ENCODE measurements around the gene TCTA. TPM values are rescaled to one million over a fixed set of nuclear protein-coding genes. Genes with fewer than 3 reads are reported as not detected.

TCTA gene
- total and polyA plus RNA-seq, 2 of the 8 experiments (the other 6 are each of a cell fraction or from before 2014, with no cell fraction given) = 6.2 to 11.0 TPM

- no peak for TF ChIP-seq CHD7 (IDR thresholded peaks at IDR 0.05; ENCODE audit: insufficient replicate concordance, low read length)
- TF ChIP-seq POU5F1 (IDR thresholded peaks at IDR 0.05; ENCODE audit: low read depth, low read length) = no peak
- TF ChIP-seq ATF3 (IDR thresholded peaks at IDR 0.05; ENCODE audit: insufficient read depth, low read depth, low read length) = no peak
- TF ChIP-seq SAP30 (IDR thresholded peaks at IDR 0.05; ENCODE audit: insufficient read depth, insufficient replicate concordance, low read length) = no peak
- no peak for TF ChIP-seq HDAC6 (IDR thresholded peaks at IDR 0.05; ENCODE audit: low read depth, low read length)
- no peak for TF ChIP-seq CHD2 (IDR thresholded peaks at IDR 0.05; ENCODE audit: low read length)
- no peak for TF ChIP-seq RXRA (IDR thresholded peaks at IDR 0.05; ENCODE audit: insufficient read depth, low read depth, low read length)
Measured at GRCh38 chr3:49462222-49462621, 50.0 kb downstream of the TCTA start (continued).
